ENCODE data around the gene MCM8. TPM values are rescaled to one million over a fixed set of nuclear protein-coding genes. Genes with fewer than 3 reads are reported as not detected.
A peak's percentile ranks its signal among the peaks of the same experiment; 100 is the strongest.

Gene MCM8
- polyA plus RNA-seq = 10 to 100 TPM in 1 of 4 donors, 1 to 10 TPM in 3; 1.6 to 12.2 (median 4.2) TPM
- long read RNA-seq, donor 1 = 0 reads
- long read RNA-seq, donor 2 = 0 reads
- long read RNA-seq, donor 3 = 0 reads
- long read RNA-seq, donor 4 = 0 reads
- long read RNA-seq, donor 5 = 0 reads
- long read RNA-seq, donor 6 = 0 reads
- long read RNA-seq, donor 7, full-length matches to known transcripts = 2 of 8 reads
- long read RNA-seq, donor 7, partial matches to known transcripts = 6 of 8 reads
- long read RNA-seq, donor 7, other reads (novel, unspliced or antisense) = 0 of 8 reads
- long read RNA-seq, donor 8 = 0 reads
- long read RNA-seq, donor 9 = 0 reads
- long read RNA-seq, donor 10, full-length matches to known transcripts = 1 of 6 reads
- long read RNA-seq, donor 10, partial matches to known transcripts = 5 of 6 reads
- long read RNA-seq, donor 10, other reads (novel, unspliced or antisense) = 0 of 6 reads

DNA sequence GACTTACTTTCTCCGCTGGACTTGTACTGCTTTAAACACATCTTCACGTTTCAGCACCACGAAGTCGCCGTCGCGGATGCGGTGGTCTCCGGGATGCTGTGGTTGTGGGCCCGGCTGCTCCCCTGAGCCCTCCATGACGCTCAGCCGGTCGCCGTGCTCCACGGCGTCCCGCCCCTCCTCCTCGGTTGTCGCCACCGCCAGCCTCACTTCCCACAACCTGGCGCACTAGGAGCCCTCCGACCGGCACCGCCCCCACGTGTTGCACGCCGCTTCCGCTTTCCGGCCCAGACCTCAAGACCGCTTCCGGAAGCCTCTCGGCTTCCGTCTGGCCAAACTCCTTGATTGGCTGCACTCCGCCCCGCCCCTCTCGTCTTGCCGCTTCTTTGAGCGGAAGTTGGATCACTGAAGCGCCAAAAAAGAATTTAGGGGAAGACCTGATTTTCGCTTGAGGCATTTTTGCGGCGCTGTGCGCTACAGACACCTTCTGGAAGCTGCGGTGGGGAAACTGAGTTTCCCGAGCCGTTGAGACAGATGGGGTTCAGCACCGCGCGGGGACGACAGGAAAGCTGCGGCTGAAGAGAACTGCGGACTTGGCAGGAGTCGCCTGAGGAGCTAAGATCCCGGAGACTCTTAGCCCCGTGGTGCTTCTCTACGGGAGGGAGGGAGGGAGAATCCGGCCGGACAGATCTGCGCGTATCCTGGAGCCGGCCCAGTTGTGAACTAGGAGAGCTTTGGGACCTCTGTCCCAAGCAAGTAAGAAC, at the start of gene MCM8, which contains the start of gene TRMT6:
Gene MCM8 (plus strand): TSS at position 382 of the 761 bp plus-strand sequence. CDS start 1,364 bp downstream, outside the sequence.
Gene TRMT6 (minus strand): TSS at position 263 of the 761 bp plus-strand sequence. CDS start 128 bp downstream, at position 135.
- peak; percentile 96 to 97 for DNase-seq
- peaks cover 2 to 17% (median 4%) of the 10 kb centered on the region in 3 donors for H3K36me3 ChIP-seq (ENCODE audit: control insufficient read depth in 3 of 3, insufficient read depth in 2 of 3, low read depth in 1 of 3, low read length in 3 of 3)
- H3K27ac ChIP-seq (ENCODE audit: low read depth in 1 of 3, low read length in 2 of 3) = peak within 1 kb of the TSS in 2 of 3 donors; percentile 66 to 83
- H3K4me1 ChIP-seq (ENCODE audit: control insufficient read depth in 3 of 3, insufficient read depth in 2 of 3, low read depth in 1 of 3, low read length in 2 of 3) = peaks cover 0 to 8% (median 4%) of the 10 kb centered on the region in 3 donors
- H3K4me3 ChIP-seq (ENCODE audit: low read depth in 1 of 3, low read length in 3 of 3) = peak within 1 kb of the TSS; percentile 68 to 76 (median 70)
- H3K9me3 ChIP-seq (ENCODE audit: control insufficient read depth in 2 of 2, insufficient read depth in 1 of 2, low read depth in 1 of 2, low read length in 1 of 2) = no peaks in the 10 kb centered on the region
- H3K27me3 ChIP-seq (ENCODE audit: control insufficient read depth in 3 of 3, insufficient read depth in 3 of 3, low read length in 3 of 3) = no peaks in the 10 kb centered on the region
- 0% methylated on average over 52 to 61 of the region's 61 CpGs for WGBS, 3 donors
- no peak for FAIRE-seq

- DNase-seq (no peak), FAIRE-seq (no peak)
- WGBS, 3 donors = 67 to 86% (median 76%) methylated on average over 1 of the region's 1 CpG
- no peaks in the 10 kb centered on the region for H3K4me1 ChIP-seq (ENCODE audit: control insufficient read depth in 3 of 3, insufficient read depth in 2 of 3, low read depth in 1 of 3, low read length in 2 of 3)
- no peaks in the 10 kb centered on the region for H3K36me3 ChIP-seq (ENCODE audit: control insufficient read depth in 3 of 3, insufficient read depth in 2 of 3, low read depth in 1 of 3, low read length in 3 of 3)
- H3K9me3 ChIP-seq (ENCODE audit: control insufficient read depth in 2 of 2, insufficient read depth in 1 of 2, low read depth in 1 of 2, low read length in 1 of 2) = no peaks in the 10 kb centered on the region
- H3K27ac ChIP-seq (ENCODE audit: low read depth in 1 of 3, low read length in 2 of 3) = no peak overlapping the region
- H3K27me3 ChIP-seq (ENCODE audit: control insufficient read depth in 3 of 3, insufficient read depth in 3 of 3, low read length in 3 of 3) = peaks cover 0 to 4% (median 0%) of the 10 kb centered on the region in 3 donors
- H3K4me3 ChIP-seq (ENCODE audit: low read depth in 1 of 3, low read length in 3 of 3) = no peak overlapping the region
Measured at GRCh38 chr20:5900908-5901307, 49.5 kb upstream of the MCM8 start.

DNA sequence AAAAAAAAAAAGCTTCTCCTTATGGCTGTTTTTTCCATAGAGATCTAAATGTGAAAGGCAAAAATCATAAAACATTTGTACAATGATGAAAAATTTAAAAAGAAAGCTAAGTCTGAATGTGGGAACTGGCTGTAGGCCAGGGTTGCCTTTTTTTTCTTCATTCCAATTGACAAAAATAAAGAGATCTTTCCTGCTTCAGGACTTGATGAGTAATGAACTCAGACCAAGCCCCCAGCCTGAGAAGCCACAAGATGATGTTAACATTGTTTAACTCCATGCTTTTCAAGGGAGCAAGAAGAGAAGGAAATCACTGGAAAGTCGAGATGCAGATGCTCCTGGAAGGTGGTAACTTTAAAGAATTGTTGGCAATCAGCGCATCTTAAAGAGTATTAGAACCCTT, 41.5 kb upstream of the MCM8 start:
- Histone ChIP-seq H3K27me3 (ENCODE audit: control insufficient read depth in 3 of 3, insufficient read depth in 3 of 3, low read length in 3 of 3) (peaks cover 2 to 11% (median 7%) of the 10 kb centered on the region in 3 donors), H3K27ac (ENCODE audit: low read depth in 1 of 3, low read length in 2 of 3) (no peak overlapping the region), H3K4me3 (ENCODE audit: low read depth in 1 of 3, low read length in 3 of 3) (no peak overlapping the region), H3K36me3 (ENCODE audit: control insufficient read depth in 3 of 3, insufficient read depth in 2 of 3, low read depth in 1 of 3, low read length in 3 of 3) (no peaks in the 10 kb centered on the region), H3K9me3 (ENCODE audit: control insufficient read depth in 2 of 2, insufficient read depth in 1 of 2, low read depth in 1 of 2, low read length in 1 of 2) (no peaks in the 10 kb centered on the region), H3K4me1 (ENCODE audit: control insufficient read depth in 3 of 3, insufficient read depth in 2 of 3, low read depth in 1 of 3, low read length in 2 of 3) (peaks cover 0 to 3% (median 0%) of the 10 kb centered on the region in 3 donors)
- FAIRE-seq (no peak), DNase-seq (no peak)
- 62 to 68% (median 63%) methylated on average over 2 of the region's 2 CpGs for WGBS, 3 donors

GRCh38 chr20:5910186-5910585, 40.3 kb upstream of the MCM8 start:
- Histone ChIP-seq H3K9me3 (ENCODE audit: control insufficient read depth in 2 of 2, insufficient read depth in 1 of 2, low read depth in 1 of 2, low read length in 1 of 2) (no peaks in the 10 kb centered on the region), H3K4me3 (ENCODE audit: low read depth in 1 of 3, low read length in 3 of 3) (no peak overlapping the region), H3K4me1 (ENCODE audit: control insufficient read depth in 3 of 3, insufficient read depth in 2 of 3, low read depth in 1 of 3, low read length in 2 of 3) (peaks cover 0 to 3% (median 0%) of the 10 kb centered on the region in 3 donors), H3K27me3 (ENCODE audit: control insufficient read depth in 3 of 3, insufficient read depth in 3 of 3, low read length in 3 of 3) (peaks cover 2 to 11% (median 7%) of the 10 kb centered on the region in 3 donors), H3K27ac (ENCODE audit: low read depth in 1 of 3, low read length in 2 of 3) (no peak overlapping the region), H3K36me3 (ENCODE audit: control insufficient read depth in 3 of 3, insufficient read depth in 2 of 3, low read depth in 1 of 3, low read length in 3 of 3) (no peaks in the 10 kb centered on the region)
- WGBS, 3 donors = 60 to 66% (median 61%) methylated on average over 6 of the region's 6 CpGs
- DNase-seq (no peak), FAIRE-seq (no peak)

DNA sequence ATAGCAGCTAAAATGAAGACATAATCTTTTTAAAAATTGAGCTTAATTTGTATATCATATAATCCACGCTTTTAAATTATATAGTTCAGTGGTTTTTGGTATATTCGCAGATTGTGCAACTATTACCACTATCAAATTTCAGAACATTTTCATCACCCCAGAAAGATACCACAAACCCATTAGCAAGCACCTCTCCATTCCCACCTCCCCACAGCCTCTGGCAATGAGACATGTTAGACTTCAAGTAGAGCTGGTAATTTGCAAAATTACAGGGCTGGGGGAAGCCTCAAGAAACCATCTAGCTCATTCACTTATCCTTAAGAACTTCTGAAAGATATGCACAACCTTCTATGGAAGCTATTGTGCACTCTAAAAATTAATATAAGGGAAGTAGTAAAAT, 37.3 kb upstream of the MCM8 start:
- H3K4me3 ChIP-seq (ENCODE audit: low read depth in 1 of 3, low read length in 3 of 3) = no peak overlapping the region
- 88 to 90% (median 88%) methylated on average over 2 of the region's 2 CpGs for WGBS, 3 donors
- FAIRE-seq (no peak), DNase-seq (no peak)
- peaks cover 2 to 5% (median 5%) of the 10 kb centered on the region in 3 donors for H3K27me3 ChIP-seq (ENCODE audit: control insufficient read depth in 3 of 3, insufficient read depth in 3 of 3, low read length in 3 of 3)
- H3K27ac ChIP-seq (ENCODE audit: low read depth in 1 of 3, low read length in 2 of 3) = no peak overlapping the region
- peaks cover 0 to 3% (median 0%) of the 10 kb centered on the region in 3 donors for H3K4me1 ChIP-seq (ENCODE audit: control insufficient read depth in 3 of 3, insufficient read depth in 2 of 3, low read depth in 1 of 3, low read length in 2 of 3)
- no peaks in the 10 kb centered on the region for H3K9me3 ChIP-seq (ENCODE audit: control insufficient read depth in 2 of 2, insufficient read depth in 1 of 2, low read depth in 1 of 2, low read length in 1 of 2)
- H3K36me3 ChIP-seq (ENCODE audit: control insufficient read depth in 3 of 3, insufficient read depth in 2 of 3, low read depth in 1 of 3, low read length in 3 of 3) = no peaks in the 10 kb centered on the region

DNA sequence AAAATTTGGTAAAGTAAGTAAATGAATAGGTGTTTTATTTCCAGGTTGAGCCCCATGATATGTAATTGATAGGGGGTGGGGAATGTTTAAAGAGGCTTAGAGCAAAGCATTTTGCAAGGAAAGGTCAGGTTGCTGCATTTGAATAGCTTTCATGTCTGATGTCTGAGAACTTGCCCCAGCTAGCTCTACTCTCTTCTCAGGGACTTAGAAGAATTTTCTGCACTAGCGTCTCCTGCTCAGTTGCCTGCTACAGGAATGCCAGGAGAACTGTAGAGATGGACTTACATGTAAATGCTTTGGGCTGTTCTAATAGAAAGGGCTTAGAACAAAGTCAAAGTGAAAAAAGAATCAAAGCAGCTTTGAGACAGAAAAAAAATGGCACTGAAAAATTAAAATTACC, 35.6 kb upstream of the MCM8 start:
- no peak for FAIRE-seq
- H3K9me3 ChIP-seq (ENCODE audit: control insufficient read depth in 2 of 2, insufficient read depth in 1 of 2, low read depth in 1 of 2, low read length in 1 of 2) = no peaks in the 10 kb centered on the region
- H3K4me3 ChIP-seq (ENCODE audit: low read depth in 1 of 3, low read length in 3 of 3) = no peak overlapping the region
- H3K27me3 ChIP-seq (ENCODE audit: control insufficient read depth in 3 of 3, insufficient read depth in 3 of 3, low read length in 3 of 3) = peaks cover 2 to 5% (median 5%) of the 10 kb centered on the region in 3 donors
- 0 to 31% (median 17%) methylated on average over 1 of the region's 1 CpG for WGBS, 3 donors
- no peak for DNase-seq
- no peak overlapping the region for H3K27ac ChIP-seq (ENCODE audit: low read depth in 1 of 3, low read length in 2 of 3)
- peaks cover 0 to 3% (median 0%) of the 10 kb centered on the region in 3 donors for H3K4me1 ChIP-seq (ENCODE audit: control insufficient read depth in 3 of 3, insufficient read depth in 2 of 3, low read depth in 1 of 3, low read length in 2 of 3)
- H3K36me3 ChIP-seq (ENCODE audit: control insufficient read depth in 3 of 3, insufficient read depth in 2 of 3, low read depth in 1 of 3, low read length in 3 of 3) = no peaks in the 10 kb centered on the region

GRCh38 chr20:5918856-5919625, 31.4 kb upstream of the MCM8 start:
- WGBS, 3 donors = 39 to 44% (median 42%) methylated on average over 3 of the region's 3 CpGs
- Histone ChIP-seq H3K27me3 (ENCODE audit: control insufficient read depth in 3 of 3, insufficient read depth in 3 of 3, low read length in 3 of 3) (no peaks in the 10 kb centered on the region), H3K4me3 (ENCODE audit: low read depth in 1 of 3, low read length in 3 of 3) (no peak overlapping the region), H3K4me1 (ENCODE audit: control insufficient read depth in 3 of 3, insufficient read depth in 2 of 3, low read depth in 1 of 3, low read length in 2 of 3) (no peaks in the 10 kb centered on the region), H3K36me3 (ENCODE audit: control insufficient read depth in 3 of 3, insufficient read depth in 2 of 3, low read depth in 1 of 3, low read length in 3 of 3) (no peaks in the 10 kb centered on the region), H3K9me3 (ENCODE audit: control insufficient read depth in 2 of 2, insufficient read depth in 1 of 2, low read depth in 1 of 2, low read length in 1 of 2) (no peaks in the 10 kb centered on the region), H3K27ac (ENCODE audit: low read depth in 1 of 3, low read length in 2 of 3) (no peak overlapping the region)
- FAIRE-seq = no peak
- no peak for DNase-seq
